Measurements from ENCODE around the gene UGT1A10. TPM values are rescaled to one million over a fixed set of nuclear protein-coding genes. Genes with fewer than 3 reads are reported as not detected.

UGT1A10 gene
- total and polyA plus RNA-seq, 2 donors (not counting 3 experiments of a cell fraction or from before 2014, with no cell fraction given): not detected

DNA sequence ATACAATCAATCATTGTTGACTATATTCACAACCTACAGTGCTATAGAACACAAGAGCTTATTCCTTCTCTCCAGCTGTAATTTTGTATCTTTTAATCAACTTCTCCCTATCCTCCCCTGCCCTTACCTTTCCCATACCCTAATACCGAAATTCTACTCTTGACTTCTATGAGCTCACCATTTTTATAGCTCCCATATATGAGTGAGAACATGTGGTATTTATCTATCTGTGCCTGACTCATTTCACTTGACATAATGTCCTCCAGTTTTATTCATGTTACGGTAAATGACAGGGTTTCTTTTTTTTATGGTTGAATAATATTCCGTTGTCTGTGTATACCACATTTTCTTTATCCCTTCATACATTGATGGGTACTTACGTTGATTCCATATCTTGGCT, 144.5 kb downstream of the UGT1A10 start:
- BruUV-seq (replicated peaks): no TSS peak
- Histone ChIP-seq H3K27ac (ENCODE audit: insufficient read depth, low read depth, low read length) (no peak overlapping the region), H3K36me3 (ENCODE audit: control insufficient read depth in 2 of 2, extremely low read depth in 1 of 2, insufficient read depth in 2 of 2, low read length in 2 of 2) (no peaks in the 10 kb centered on the region), H3K27me3 (ENCODE audit: control insufficient read depth in 2 of 2, insufficient read depth in 2 of 2, low read length in 2 of 2) (no peaks in the 10 kb centered on the region), H3K79me2 (ENCODE audit: control insufficient read depth, insufficient read depth, low read length) (no peaks in the 10 kb centered on the region), H2AFZ (ENCODE audit: low read depth, low read length) (no peak overlapping the region), H3K4me2 (ENCODE audit: insufficient read depth, low read length) (no peak overlapping the region), H3K4me1 (ENCODE audit: control insufficient read depth, extremely low read depth, insufficient read depth, low read length) (no peaks in the 10 kb centered on the region), H3K9ac (replicated peaks; ENCODE audit: extremely low read depth, insufficient read depth, low read length) (no peak overlapping the region), H3K9me1 (replicated peaks; ENCODE audit: control insufficient read depth, extremely low read depth, insufficient read depth, low read length) (no peaks in the 10 kb centered on the region), H4K20me1 (replicated peaks; ENCODE audit: control insufficient read depth, extremely low read depth, insufficient read depth, low read length) (no peaks in the 10 kb centered on the region), H3K9me3 (replicated peaks; ENCODE audit: control insufficient read depth, insufficient read depth, low read length) (no peaks in the 10 kb centered on the region), H3K4me3 (replicated peaks in 1 of 3; ENCODE audit: insufficient read depth in 1 of 3, low read depth in 1 of 3, low read length in 3 of 3) (no peak overlapping the region)
- no peak for FAIRE-seq
- POLR2A ChIA-PET: no interaction called here
- no peak for DNase-seq (ENCODE audit: low read depth, low spot score)
- CTCF ChIA-PET: no interaction called here
- intact Hi-C loops (cut with micrococcal nuclease): no loop called here
- dilution Hi-C loops (cut with MboI; ENCODE audit: extremely low pct_ligation_motif_present, low sequenced_read_pairs): no loop called here
- TF ChIP-seq MYC (IDR thresholded peaks at IDR 0.05; ENCODE audit: low read depth, low read length): no peak

GRCh38 chr2:233789554-233789953, 153.3 kb downstream of the UGT1A10 start:
- BruUV-seq (replicated peaks): no TSS peak
- dilution Hi-C loops (cut with MboI; ENCODE audit: extremely low pct_ligation_motif_present, low sequenced_read_pairs): no loop called here
- DNase-seq (ENCODE audit: low read depth, low spot score): no peak
- Histone ChIP-seq H4K20me1 (replicated peaks; ENCODE audit: control insufficient read depth, extremely low read depth, insufficient read depth, low read length) (no peaks in the 10 kb centered on the region), H3K4me1 (ENCODE audit: control insufficient read depth, extremely low read depth, insufficient read depth, low read length) (no peaks in the 10 kb centered on the region), H3K9me1 (replicated peaks; ENCODE audit: control insufficient read depth, extremely low read depth, insufficient read depth, low read length) (no peaks in the 10 kb centered on the region), H3K36me3 (ENCODE audit: control insufficient read depth in 2 of 2, extremely low read depth in 1 of 2, insufficient read depth in 2 of 2, low read length in 2 of 2) (no peaks in the 10 kb centered on the region), H3K27ac (ENCODE audit: insufficient read depth, low read depth, low read length) (no peak overlapping the region), H3K79me2 (ENCODE audit: control insufficient read depth, insufficient read depth, low read length) (no peaks in the 10 kb centered on the region), H3K9me3 (replicated peaks; ENCODE audit: control insufficient read depth, insufficient read depth, low read length) (no peaks in the 10 kb centered on the region), H3K4me2 (ENCODE audit: insufficient read depth, low read length) (no peak overlapping the region), H3K27me3 (ENCODE audit: control insufficient read depth in 2 of 2, insufficient read depth in 2 of 2, low read length in 2 of 2) (no peaks in the 10 kb centered on the region), H3K4me3 (replicated peaks in 1 of 3; ENCODE audit: insufficient read depth in 1 of 3, low read depth in 1 of 3, low read length in 3 of 3) (no peak overlapping the region), H2AFZ (ENCODE audit: low read depth, low read length) (no peak overlapping the region), H3K9ac (replicated peaks; ENCODE audit: extremely low read depth, insufficient read depth, low read length) (no peak overlapping the region)
- ChIA-PET POLR2A (no interaction called here), CTCF (no interaction called here)
- no peak for TF ChIP-seq POLR2AphosphoS5 (IDR thresholded peaks at IDR 0.05; ENCODE audit: insufficient read depth, low read depth, low read length)
- TF ChIP-seq, protein P1, sequence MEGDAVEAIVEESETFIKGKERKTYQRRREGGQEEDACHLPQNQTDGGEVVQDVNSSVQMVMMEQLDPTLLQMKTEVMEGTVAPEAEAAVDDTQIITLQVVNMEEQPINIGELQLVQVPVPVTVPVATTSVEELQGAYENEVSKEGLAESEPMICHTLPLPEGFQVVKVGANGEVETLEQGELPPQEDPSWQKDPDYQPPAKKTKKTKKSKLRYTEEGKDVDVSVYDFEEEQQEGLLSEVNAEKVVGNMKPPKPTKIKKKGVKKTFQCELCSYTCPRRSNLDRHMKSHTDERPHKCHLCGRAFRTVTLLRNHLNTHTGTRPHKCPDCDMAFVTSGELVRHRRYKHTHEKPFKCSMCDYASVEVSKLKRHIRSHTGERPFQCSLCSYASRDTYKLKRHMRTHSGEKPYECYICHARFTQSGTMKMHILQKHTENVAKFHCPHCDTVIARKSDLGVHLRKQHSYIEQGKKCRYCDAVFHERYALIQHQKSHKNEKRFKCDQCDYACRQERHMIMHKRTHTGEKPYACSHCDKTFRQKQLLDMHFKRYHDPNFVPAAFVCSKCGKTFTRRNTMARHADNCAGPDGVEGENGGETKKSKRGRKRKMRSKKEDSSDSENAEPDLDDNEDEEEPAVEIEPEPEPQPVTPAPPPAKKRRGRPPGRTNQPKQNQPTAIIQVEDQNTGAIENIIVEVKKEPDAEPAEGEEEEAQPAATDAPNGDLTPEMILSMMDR (IDR thresholded peaks at IDR 0.05; ENCODE audit: extremely low read depth in 1 of 2, insufficient read depth in 1 of 2, low read depth in 1 of 2, low read length in 2 of 2): no peak
- no peak for TF ChIP-seq MYC (IDR thresholded peaks at IDR 0.05; ENCODE audit: low read depth, low read length)
- no peak for TF ChIP-seq POLR2A (IDR thresholded peaks at IDR 0.05; ENCODE audit: low read depth, low read length)
- no peak for FAIRE-seq
- intact Hi-C loops (cut with micrococcal nuclease): no loop called here
